HL-60/S4 treated with retinoic acid at 250 ng/mL for 4 days and 3 days (cell line): ENCODE results near the gene DGKG.

Source experiments
- in situ Hi-C: fragments of 300-500 bp; cut with MboI; formaldehyde crosslinking; loops from 2 replicates; pipeline ENCODE4 v1.7.0; 2022; ENCODE audit warnings: low sequenced_read_pairs

The DGKG gene

DNA sequence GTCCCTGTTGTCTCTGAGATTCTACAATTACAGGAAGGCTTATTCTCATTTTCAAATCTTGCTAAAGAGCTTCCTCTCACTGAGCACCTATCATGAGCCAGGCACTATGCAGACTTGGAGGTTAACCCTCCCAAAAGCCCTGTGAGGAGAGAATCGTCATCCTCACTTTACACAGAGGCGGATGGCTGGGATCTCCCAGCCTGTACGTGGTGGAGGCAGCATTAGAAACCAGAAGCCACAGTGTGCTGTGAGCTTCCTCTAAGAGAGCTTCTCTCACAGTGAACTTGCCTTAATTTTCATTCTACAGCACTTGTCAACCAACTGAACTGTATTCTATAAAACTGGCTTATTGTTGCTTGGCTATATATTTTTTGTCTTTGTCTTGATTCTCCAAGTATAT lies 6.1 kb upstream of the DGKG start:
- in situ Hi-C loops = no loop called here

DNA sequence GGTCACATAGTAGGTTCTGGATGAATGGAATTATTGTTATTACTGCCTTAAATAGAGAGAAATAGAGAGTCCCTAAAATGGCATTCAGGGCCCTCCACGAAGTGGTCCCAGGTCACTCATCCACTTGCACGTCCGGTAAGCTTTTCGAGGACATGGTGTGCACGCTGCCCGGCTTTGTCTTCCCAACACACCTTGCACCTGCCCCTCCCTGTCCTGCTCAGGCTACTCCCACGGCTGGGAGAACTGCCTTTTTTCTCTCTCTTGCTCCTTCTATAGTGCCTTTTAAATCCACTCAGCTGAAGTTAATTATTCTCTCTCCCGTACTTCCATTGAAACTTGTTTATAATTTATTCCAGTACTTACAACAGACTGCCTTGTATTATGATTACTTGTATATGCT lies 5.6 kb upstream of the DGKG start:
- in situ Hi-C loops = no loop called here

DNA sequence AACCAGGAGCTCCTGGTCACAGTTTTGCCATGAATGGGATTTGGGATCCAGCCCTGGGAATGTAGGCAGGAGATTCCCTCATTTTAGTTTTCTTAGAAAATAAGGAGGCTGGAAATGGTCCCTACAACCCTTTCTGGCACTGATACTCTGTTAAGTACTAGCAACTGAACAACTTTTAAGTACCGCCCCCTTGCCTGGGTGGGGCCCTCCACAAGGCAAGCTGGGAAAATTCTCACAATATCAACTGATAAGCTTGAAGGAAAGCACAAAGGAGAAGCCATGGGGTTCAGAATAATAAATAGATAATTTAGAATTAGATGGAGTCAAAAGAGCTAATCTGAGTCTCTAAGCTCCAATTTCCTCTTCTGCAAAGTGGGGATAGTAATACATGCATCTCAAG lies 4.2 kb upstream of the DGKG start:
- in situ Hi-C loops = no loop called here

DNA sequence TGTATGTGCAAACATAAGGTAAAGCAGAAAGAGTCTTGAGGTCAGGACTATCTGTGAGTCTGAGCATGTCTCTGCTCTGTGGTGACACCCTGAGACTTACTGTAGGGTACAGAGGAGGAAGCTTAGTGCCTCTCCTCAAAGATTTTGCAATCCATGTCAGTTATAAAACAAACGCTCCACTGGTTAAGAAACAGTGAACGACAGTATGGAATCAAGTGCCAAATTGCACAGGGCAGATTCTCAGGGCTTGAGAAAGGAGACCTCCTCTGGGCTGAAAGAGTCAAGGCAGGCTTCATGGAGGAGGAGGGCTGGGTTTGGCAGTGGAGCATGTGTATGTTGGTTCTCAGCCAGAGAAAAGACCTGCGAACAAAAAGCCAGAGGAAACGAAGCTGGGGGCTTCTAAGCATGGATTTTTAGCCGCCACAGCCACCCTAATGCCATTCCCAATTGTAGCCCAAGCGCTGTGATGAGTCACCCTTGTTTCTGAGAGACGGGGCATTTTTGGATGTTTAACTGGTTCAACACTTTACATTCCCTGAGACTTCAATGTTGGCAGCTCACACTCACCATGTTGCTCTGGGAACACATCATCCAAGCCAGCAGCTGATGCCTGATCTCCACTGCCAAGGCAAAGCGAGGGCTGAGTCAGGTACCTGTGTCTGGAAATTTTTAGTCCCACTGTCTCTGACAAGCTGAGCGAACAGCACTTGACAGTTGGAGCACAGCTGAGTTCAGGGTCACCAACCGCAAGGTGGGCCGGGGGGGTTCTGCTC lies 3.4 kb upstream of the DGKG start:
- in situ Hi-C loops = no loop called here

DNA sequence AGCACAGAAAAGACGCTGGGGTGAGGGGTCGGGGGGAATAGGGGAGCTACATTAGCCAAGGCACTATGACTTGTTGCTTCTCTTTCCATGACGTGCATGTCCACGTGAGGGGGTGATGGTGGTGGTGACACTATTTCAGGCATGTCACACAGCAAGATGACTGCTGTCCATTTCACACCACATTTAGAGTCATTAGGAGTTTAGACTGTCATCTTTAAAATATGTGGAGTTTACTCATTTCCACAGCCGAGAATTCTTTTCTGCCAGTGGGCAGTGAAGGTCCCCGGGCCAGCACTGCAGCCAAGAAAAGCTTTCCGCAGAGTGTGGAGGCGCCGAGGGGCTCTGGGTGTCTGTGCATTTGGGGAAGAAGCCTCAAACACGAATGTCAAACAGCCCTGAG lies 954 bp upstream of the DGKG start:
- in situ Hi-C loops = no loop called here

DNA sequence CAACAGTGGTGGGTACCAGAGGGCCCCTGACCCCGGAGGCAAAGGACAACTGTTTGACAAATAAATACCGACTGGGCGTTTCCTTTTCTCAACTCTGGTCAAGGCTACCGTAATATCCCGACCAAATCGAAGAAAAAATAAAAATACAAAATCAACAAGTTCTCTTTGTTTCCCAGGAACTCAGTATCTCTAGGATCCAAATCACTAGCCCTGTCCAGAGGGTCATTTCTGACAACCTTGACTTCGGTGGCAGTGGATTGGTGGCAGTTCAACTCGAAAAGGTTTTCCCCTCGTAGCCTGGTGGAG lies 456 bp upstream of the DGKG start:
- in situ Hi-C loops = no loop called here

DNA sequence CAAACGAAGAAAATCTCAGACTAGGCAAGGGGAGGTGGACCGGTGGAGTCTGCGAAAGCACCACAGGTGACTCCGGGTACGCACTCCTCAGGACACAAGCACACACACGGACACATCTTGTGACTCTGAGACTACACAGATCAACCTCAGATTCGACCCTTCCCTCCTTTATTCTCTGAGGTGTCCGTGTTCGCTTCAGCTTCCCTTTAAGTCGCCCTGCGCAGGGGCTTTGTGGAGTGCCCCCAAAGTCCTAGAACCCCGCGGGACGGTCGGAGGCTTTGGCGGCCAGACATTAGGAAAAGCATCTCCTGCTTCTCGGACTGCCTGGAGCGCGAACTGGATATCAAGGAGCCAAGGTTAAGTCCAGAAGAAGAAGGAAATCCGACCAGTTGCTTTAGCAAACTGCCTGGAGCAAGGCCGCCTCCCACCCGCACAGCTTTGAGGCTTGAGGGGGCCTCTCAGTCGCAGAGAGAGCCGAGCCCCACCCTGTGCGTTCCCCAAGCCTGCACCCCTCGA lies 730 bp downstream of the DGKG start:
- in situ Hi-C loops = no loop called here

DNA sequence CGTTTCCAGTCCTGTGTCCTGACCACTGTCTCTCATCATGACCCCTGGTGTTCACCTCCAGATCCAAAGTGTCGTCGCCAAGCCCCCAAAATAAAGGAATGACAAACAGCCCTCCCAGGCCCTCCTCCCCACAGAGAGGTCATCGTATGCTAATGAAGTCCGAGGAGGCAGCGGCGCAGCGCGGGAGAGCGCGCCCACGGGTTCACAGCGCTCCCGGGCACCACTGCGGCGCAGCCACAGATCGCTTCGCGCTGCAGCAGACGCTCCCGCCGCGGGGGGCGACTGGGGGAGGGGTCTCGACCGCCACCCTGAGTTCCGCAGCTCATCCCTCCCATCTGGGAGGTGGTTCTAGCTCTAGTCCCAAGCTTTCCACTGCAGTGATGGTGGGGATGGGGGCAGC lies 1.3 kb downstream of the DGKG start:
- in situ Hi-C loops = no loop called here

DNA sequence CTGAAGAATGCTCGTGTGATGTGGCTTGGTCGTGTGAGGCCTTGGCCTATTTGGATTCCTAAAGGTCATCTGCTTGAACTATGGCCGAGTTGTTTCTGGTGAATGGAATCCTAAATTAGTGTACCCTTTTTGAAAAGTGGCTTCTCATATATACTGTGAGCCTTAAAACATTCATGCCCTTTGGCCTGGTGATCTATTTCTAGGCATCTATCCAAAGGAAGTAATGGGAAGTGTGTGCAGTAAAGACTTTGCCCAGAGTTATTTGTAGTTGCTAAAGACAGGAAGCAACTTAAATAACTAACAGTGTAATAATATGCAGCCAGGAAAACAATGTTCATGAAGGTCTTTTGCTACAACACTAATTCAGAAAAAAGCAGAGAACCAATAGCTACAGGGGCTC lies 3.0 kb downstream of the DGKG start:
- in situ Hi-C loops = no loop called here

DNA sequence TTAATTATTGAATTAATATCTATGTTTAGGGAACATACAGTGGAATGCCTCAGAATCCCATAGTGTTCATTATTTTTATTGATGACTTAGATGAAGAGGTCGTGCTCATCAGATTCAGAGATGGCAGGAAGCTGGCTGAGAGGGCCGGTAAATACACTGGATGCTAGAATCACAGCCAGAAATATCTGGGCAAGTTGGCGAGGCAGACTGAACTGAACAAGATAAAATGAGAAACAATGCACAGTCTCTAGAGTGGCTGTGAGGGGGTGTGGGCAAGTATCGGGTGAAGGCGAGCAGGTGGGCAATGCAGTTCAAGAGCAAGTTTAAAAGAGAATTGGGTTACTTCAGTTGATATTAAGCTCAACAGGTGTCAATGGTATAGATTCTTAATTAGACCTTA lies 5.9 kb downstream of the DGKG start:
- in situ Hi-C loops = no loop called here

DNA sequence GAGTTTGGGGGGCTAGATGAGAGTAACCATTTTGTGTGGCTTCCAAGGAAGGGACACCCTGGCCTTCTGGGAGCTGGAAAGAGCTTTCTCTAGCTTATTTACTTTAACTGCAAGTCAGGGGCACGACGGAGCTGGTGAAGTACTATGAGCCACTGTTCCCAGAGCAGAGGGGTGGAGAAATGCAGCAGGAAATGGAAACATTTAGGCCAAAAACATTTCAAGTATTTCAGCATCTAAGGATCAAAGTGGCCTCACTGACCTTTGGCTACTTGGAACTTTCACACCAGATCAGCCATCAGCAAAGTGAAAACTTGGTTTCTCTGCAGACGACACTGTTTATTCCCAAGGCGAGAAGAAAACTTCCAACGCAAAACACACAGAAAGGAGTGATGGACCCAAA lies 7.9 kb downstream of the DGKG start:
- in situ Hi-C loops = no loop called here

DNA sequence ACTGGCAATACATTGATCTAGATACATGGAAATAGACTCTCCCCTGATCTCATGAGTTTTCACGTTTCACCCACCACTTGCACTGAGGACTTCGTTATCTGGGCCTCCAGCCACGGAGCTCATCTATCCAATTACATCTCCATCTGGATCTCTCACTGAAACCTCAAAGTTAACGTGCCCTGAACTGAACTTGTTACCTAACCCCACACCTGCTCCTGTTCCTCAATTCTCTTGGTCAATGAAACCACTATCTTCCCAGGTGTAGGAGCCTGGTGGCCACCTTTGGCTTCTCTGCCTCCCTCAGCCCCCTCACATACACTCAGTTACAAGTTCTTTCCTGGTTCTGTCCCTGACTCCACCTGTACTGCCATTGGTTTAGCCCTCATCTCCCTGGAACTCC lies 9.7 kb downstream of the DGKG start:
- in situ Hi-C loops = no loop called here

DNA sequence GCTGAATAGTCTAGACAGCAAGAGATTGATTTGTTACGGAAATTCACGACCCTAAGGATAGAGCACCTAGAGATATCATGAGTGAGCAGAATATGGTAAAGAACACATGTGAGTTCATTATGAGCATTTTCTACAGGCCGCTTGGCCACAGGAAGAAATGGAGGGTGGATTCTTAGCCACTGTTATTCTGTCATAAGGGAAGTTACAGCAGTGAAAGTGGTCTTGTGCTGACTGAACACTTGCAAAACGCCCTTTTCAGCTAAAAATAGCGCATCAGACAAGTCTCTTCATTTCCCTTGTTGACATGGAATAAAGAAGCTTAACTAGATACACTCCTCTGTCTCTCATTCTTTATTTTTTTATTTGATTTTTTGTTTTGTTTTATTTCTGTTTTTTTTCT lies 19.8 kb downstream of the DGKG start:
- in situ Hi-C loops = no loop called here

DNA sequence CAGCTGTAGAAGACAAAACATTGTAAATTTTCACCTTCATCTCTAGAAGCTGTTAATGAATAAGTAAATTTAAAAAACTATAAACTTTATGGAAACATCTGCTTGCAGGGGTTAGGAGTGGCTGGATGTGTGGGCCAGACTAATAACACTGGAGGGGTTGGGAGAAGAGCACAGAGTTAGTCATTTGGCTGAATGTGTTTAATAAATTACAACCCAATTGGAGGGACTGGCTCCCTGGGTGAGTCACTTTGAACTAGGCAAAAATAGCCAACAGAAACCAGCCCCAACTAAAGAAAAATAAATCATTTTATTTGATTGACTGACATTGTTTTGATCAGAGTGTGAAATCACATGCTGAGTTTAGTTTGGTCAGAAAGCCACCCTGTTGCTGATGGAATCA lies 21.8 kb downstream of the DGKG start:
- in situ Hi-C loops = no loop called here

DNA sequence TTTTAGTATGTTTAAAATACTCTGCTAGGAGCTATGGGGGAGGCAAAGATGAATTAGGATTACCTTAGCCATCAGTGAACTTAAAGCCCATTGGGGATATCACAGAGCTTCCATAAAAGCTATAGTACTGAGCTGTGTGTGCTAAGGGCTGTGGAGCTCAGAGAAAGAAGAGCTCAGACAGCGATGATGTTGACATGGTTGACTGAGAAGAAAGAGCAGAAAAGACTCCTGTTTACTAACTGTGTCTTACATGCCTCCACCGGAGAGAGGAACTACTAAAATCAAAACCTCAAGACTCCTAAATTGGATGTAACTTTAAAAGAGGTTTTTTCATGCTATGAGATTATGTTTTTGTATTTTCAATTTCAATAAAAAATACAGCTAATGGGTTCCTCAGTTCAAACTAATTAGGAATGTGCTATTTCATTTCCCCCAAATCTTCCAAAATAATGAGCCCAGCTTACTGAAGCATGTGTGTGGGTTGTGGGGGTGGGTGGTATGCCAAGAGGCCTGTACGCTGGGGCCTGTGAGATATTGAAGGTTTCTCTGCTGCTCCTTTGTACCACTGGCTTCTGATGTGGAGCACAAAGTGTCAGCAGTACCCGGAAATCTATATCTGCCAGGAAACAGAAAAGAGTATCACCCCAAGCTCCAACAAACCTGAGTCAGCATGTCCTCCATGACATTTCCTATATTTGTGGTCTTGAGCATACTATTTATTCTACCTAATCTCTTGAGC lies 22.7 kb downstream of the DGKG start:
- in situ Hi-C loops = no loop called here

DNA sequence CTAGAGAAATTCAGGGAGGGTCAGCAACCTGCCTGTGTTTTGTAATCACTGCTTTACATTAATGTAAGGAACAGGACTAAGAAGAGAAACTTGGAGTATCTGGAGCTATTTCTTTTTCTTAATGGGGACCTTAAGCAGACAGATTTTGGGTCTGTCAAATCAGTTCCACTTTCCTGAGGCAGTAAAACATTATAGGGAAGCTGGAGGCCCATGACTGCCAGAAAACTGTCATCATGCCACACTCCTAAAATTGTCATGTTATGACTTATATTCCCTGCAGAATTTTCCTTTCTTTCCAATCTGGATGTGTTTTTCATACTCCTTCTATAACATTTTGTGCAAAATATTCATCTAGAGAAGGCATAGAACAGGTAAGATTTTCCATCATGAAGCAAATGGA lies 28.8 kb downstream of the DGKG start:
- in situ Hi-C loops = no loop called here

DNA sequence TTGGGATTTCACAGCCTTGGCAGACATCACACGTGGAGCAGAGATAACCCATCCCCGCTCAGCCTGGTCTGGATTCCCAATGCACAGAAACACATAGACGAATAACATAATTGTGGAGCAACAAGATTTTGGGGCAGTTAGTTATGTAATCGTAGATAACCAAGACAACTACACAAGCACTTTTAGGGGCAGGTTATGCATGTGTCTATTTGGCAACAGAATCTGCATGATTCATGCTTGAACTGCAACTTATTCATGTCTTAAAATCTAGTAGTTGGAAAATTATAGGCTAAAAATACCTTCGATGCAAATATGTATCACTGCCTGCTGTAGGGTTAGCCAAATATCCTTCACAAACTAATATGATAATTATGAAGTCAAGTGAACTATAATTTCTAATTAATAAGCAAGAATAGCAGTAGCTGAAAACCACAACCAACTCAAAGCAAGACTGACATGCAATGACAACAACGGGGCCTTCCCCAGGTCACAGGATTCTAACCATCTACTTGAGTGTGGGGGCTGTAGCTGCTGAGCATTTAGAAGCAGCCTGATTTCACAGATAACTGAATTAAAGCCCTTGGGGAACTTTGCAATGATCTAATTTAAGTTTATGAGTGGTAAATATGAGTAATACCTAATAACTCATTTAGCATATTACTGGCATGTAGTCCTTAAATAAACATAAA lies 31.1 kb downstream of the DGKG start:
- in situ Hi-C loops = no loop called here

DNA sequence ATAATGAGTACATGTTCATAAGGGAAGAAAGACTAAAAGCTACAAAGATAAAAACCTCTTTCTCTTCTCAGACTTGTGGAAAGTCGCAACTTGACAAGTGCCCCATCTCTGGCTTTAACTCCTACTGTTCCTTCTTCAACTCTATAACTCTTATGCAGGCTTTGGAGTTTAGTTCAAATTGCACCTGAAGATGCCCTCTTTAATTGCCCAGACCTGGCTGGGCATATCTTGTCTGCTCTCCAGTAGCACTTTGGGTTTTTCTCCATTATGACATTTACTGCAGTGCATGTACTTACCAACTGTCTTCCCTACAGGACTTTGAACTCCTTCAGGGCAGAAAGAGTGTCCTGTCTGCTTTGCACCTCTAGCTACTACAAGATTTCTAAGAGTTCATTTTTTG lies 32.4 kb downstream of the DGKG start:
- in situ Hi-C loops = no loop called here

DNA sequence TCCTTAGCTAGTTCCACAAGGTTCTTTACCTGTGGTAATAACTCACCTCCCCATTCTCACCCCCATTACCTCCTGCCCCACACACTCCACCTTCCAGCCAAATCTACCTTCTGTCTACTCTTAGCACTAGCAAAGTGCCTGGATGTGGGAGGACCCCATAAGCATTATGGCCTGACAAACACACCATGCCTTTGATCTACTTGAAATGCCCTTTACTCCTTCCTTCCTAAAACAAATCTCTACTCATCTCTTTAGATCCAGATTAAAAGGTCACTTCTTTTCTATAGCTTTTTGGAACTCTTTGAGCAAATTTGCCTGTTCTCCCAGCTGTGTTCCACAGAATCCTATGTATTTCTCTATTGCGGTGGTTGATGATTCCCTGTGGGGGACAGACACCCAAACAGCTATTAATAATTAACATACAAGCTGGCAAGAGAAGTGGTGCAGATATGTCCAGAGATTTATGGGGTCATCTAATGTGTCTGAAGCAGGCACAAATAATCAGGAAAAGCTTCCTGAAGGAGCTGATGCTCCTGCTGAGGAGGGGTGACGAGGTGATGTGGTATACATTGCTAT lies 34.0 kb downstream of the DGKG start:
- in situ Hi-C loops = no loop called here

DNA sequence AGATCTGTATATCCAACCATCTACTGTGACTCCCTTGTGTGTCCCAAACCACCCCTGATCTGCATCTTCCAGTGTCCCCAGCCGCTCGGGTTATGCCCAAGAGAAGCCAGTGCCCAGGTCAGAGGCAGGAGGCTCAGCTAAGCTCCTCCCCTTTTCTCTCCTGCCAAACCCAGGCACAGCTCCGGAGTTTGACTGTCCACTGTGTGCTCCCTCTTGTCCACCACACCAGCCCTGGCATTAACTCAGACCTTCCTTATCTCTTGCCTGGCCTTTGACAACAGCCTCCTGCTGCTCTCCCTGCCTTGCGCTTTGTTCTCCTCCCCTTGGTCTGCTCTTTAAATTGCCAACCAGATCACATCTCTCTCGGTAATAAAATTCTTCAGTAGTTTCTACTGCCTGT lies 39.3 kb downstream of the DGKG start:
- in situ Hi-C loops = no loop called here

DNA sequence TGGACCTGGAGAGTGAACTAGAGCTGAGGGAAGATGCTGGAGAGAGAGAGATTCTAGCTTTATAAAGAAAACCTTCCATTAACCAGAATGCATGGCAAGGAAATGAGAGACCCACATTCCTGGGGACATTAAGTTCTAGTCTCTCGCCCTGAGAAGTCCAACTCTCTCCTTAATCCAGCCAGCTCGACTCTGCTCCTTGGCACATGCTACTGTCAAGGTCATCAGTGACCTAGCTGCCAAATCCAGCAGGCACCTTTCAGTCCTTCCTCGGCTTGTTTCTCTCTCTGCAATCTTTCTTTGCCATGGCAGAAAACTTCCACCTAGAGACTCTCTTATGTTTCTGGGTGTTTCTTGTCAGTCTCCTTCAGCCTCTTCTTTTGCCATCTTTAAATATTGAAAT lies 40.3 kb downstream of the DGKG start:
- in situ Hi-C loops = no loop called here
